SK-N-SH (cell line): ENCODE results near the gene KCNC3. TPM values are rescaled to one million over a fixed set of nuclear protein-coding genes. Genes with fewer than 3 reads are reported as not detected.
"Not testable (repeated sequence)": the region's sequence is repeated elsewhere in the genome, so short reads cannot be mapped to it uniquely, and the experiment has no call there.

ENCODE experiments used
- CTCF ChIA-PET: fragments of 300-600, 350-600 bp; formaldehyde crosslinking; extraction: SDS; loops from one replicate; lab custom pipeline; 2021; lab: Yijun Ruan, JAX
- POLR2A ChIA-PET: fragments of 350-600 bp; sonication (Branson Sonifier 250); formaldehyde crosslinking; extraction: SDS; loops from one replicate; lab custom pipeline; 2020; ENCODE audit warnings: antibody characterized with exemption, inconsistent platforms; lab: Yijun Ruan, JAX
- DNase-seq: peaks from one replicate; pipeline ENCODE4 v3.0.0; 2012
- H2AFZ ChIP-seq: fragments of 200-600 bp; sonication (generic); 2 replicates; pipeline ENCODE4 v1.8.1; 2016; ENCODE audit warnings: antibody characterized with exemption, mild to moderate bottlenecking, low read depth
- H3F3A ChIP-seq: fragments of 200-600 bp; sonication (generic); replicated peaks from 2 replicates; pipeline ENCODE3; 2016; ENCODE audit warnings: antibody characterized with exemption, mild to moderate bottlenecking; ENCODE audit not compliant: insufficient read depth
- H3K27ac ChIP-seq, 2 experiments: fragments of 200-500 bp in 1 of 2; fragments of 200-600 bp in 1 of 2; sonication (Bioruptor generic) in 1 of 2; sonication (generic), shearing (Covaris generic) in 1 of 2; 2 replicates each; pipeline versions ENCODE4 v1.5.1 to v1.6.1; 2014 to 2016; ENCODE audit warnings: low read depth in 2 of 2, inconsistent platforms in 1 of 2, low read length in 1 of 2, mild to moderate bottlenecking in 1 of 2, mixed read lengths in 1 of 2
- H3K27me3 ChIP-seq: fragments of 200-600 bp; sonication (generic), shearing (Covaris generic); 2 replicates; pipeline ENCODE4 v1.6.1; 2016; ENCODE audit warnings: mixed run types; ENCODE audit not compliant: insufficient read depth
- H3K36me3 ChIP-seq, 2 experiments: fragments of 200-500 bp in 1 of 2; fragments of 200-600 bp in 1 of 2; sonication (Bioruptor generic) in 1 of 2; sonication (generic) in 1 of 2; replicated peaks in 1 of 2; 2 replicates each; pipeline versions ENCODE3 to v1.5.1; 2014 to 2016; ENCODE audit warnings: low read length in 1 of 2, mild to moderate bottlenecking in 1 of 2; ENCODE audit not compliant: insufficient read depth in 2 of 2, control insufficient read depth in 1 of 2
- H3K4me1 ChIP-seq, 2 experiments: fragments of 200-500 bp in 1 of 2; fragments of 200-600 bp in 1 of 2; sonication (Bioruptor generic) in 1 of 2; sonication (generic), shearing (Covaris generic) in 1 of 2; 2 replicates each; pipeline versions ENCODE4 v1.5.1 to v1.6.1; 2014 to 2016; ENCODE audit warnings: low read depth in 1 of 2, low read length in 1 of 2, mixed run types in 1 of 2; ENCODE audit not compliant: insufficient read depth in 2 of 2, control insufficient read depth in 1 of 2
- H3K4me2 ChIP-seq: fragments of 200-600 bp; sonication (generic), shearing (Covaris generic); 2 replicates; pipeline ENCODE4 v1.6.1; 2017; ENCODE audit warnings: mixed run types
- H3K4me3 ChIP-seq, 2 experiments: fragments of 200-500 bp in 1 of 2; fragments of 200-600 bp in 1 of 2; sonication (Bioruptor generic) in 1 of 2; sonication (generic), shearing (Covaris generic) in 1 of 2; 2 replicates each; pipeline versions ENCODE4 v1.5.1 to v1.8.1; 2014 to 2016; ENCODE audit warnings: low read depth in 2 of 2, inconsistent platforms in 1 of 2, low read length in 1 of 2, mild to moderate bottlenecking in 1 of 2, mixed read lengths in 1 of 2, moderate library complexity in 1 of 2
- H3K79me2 ChIP-seq: fragments of 200-600 bp; sonication (generic); 2 replicates; pipeline ENCODE4 v1.8.1; 2017; ENCODE audit warnings: mild to moderate bottlenecking; ENCODE audit not compliant: insufficient read depth
- H3K9ac ChIP-seq: fragments of 200-600 bp; sonication (generic); 2 replicates; pipeline ENCODE4 v1.6.1; 2017; ENCODE audit warnings: mixed run types
- H3K9me2 ChIP-seq: fragments of 200-600 bp; sonication (generic); 2 replicates; pipeline ENCODE4 v1.6.1; 2017; ENCODE audit warnings: mixed run types
- H3K9me3 ChIP-seq: fragments of 200-600 bp; sonication (generic); 2 replicates; pipeline ENCODE4 v1.6.1; 2017; ENCODE audit warnings: mixed run types, mild to moderate bottlenecking, moderate library complexity
- H4K20me1 ChIP-seq: fragments of 200-600 bp; sonication (generic); 2 replicates; pipeline ENCODE4 v1.6.1; 2017; ENCODE audit warnings: mild to moderate bottlenecking, mixed run types; ENCODE audit not compliant: insufficient read depth
- ELF1 ChIP-seq: IDR thresholded peaks from 2 replicates; pipeline ENCODE4 v1.4.0; 2012
- FOSL2 ChIP-seq: IDR thresholded peaks from 2 replicates; pipeline ENCODE4 v1.4.0; 2012; ENCODE audit warnings: low read depth, mild to moderate bottlenecking, moderate library complexity, borderline replicate concordance
- FOXM1 ChIP-seq: IDR thresholded peaks from 2 replicates; pipeline ENCODE4 v1.4.0; 2012; ENCODE audit warnings: low read depth, mild to moderate bottlenecking
- GABPA ChIP-seq: IDR thresholded peaks from 2 replicates; pipeline ENCODE4 v1.4.0; 2012; ENCODE audit warnings: low read depth, mild to moderate bottlenecking
- GATA2 ChIP-seq: sonication (generic); formaldehyde crosslinking; IDR thresholded peaks from 2 replicates; pipeline ENCODE4 v1.5.0; 2020; ENCODE audit warnings: mild to moderate bottlenecking, missing genetic modification reagents
- JUND ChIP-seq: IDR thresholded peaks from 2 replicates; pipeline ENCODE4 v1.4.0; 2012
- NRF1 ChIP-seq: IDR thresholded peaks from 2 replicates; pipeline ENCODE4 v1.6.1; 2012; ENCODE audit warnings: low read depth, mild to moderate bottlenecking, low read length
- POLR2AphosphoS5 ChIP-seq: IDR thresholded peaks from 2 replicates; pipeline ENCODE4 v1.6.1; 2012; ENCODE audit warnings: low read depth, low read length
- RAD21 ChIP-seq: IDR thresholded peaks from 2 replicates; pipeline ENCODE4 v1.6.1; 2012; ENCODE audit warnings: mild to moderate bottlenecking, low read length
- RFX5 ChIP-seq: IDR thresholded peaks from 2 replicates; pipeline ENCODE4 v1.6.1; 2012; ENCODE audit warnings: mild to moderate bottlenecking, improper control_type of control experiment, low read length
- TEAD4 ChIP-seq: IDR thresholded peaks from 2 replicates; pipeline ENCODE4 v1.4.0; 2012; ENCODE audit warnings: mild to moderate bottlenecking, borderline replicate concordance; ENCODE audit not compliant: insufficient read depth
- YY1 ChIP-seq: IDR thresholded peaks from 2 replicates; pipeline ENCODE4 v1.4.0; 2012; ENCODE audit warnings: low read depth, mild to moderate bottlenecking
- WGBS: methylation state at CpG from one replicate; pipeline ENCODE4 v1.1.6; 2017; ENCODE audit warnings: low lambda C conversion rate; 5-methylcytosine and 5-hydroxymethylcytosine counted together
- polyA plus RNA-seq, 3 experiments: library from polyadenylated mRNA; depleted of rRNA; stranded (reverse); fragments of >200 nt; gene quantifications; 2 replicates each; pipeline ENCODE4 v1.2.3, GENCODE V29; 2012
- TF ChIP-seq, protein P1 (sequence below): IDR thresholded peaks from 2 replicates; pipeline ENCODE4 v1.4.0; 2012; ENCODE audit warnings: low read depth, borderline replicate concordance
- TF ChIP-seq, protein P2 (sequence below): fragments of 150-350 bp; IDR thresholded peaks from 2 replicates; pipeline ENCODE4 v1.6.1; 2016; ENCODE audit warnings: mild to moderate bottlenecking, low read depth, low read length

The KCNC3 gene
- polyA plus RNA-seq, 1 of the 3 experiments (the other 2 are of a cell fraction), result 0.30 TPM

DNA sequence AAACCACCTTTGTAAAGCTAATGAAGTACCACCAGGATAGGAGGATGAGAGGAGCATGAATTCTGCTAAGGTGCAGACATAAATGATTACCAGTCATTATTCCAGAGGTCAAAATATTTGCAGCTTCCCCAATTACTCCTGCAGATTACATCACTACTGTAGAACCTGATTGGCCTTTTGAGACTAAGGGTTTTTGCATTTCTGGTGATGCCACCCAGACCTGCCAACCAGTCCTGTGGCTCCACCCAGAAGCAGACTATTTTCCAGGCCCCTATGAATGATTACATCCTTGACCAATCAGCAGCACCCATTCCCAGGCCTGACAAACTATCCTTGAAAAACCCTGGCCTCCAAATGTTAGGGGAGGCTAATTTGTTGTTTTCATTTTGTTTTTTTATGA is 11.2 kb upstream of the KCNC3 start:
- H2AFZ ChIP-seq, result no peak overlapping the region
- no peaks in the 10 kb centered on the region for H3K36me3 ChIP-seq
- no peak for TF ChIP-seq GATA2 (CRISPR knock-in tag)
- TF ChIP-seq, protein P1, sequence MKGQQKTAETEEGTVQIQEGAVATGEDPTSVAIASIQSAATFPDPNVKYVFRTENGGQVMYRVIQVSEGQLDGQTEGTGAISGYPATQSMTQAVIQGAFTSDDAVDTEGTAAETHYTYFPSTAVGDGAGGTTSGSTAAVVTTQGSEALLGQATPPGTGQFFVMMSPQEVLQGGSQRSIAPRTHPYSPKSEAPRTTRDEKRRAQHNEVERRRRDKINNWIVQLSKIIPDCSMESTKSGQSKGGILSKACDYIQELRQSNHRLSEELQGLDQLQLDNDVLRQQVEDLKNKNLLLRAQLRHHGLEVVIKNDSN, result no peak
- TF ChIP-seq YY1, result no peak
- TF ChIP-seq NRF1, result no peak
- no peak for TF ChIP-seq POLR2AphosphoS5
- TF ChIP-seq TEAD4, result no peak
- no peak for TF ChIP-seq ELF1
- TF ChIP-seq GABPA, result no peak
- TF ChIP-seq JUND, result no peak
- no peak for TF ChIP-seq RAD21
- TF ChIP-seq FOXM1, result no peak
- TF ChIP-seq RFX5, result no peak
- TF ChIP-seq, protein P2, sequence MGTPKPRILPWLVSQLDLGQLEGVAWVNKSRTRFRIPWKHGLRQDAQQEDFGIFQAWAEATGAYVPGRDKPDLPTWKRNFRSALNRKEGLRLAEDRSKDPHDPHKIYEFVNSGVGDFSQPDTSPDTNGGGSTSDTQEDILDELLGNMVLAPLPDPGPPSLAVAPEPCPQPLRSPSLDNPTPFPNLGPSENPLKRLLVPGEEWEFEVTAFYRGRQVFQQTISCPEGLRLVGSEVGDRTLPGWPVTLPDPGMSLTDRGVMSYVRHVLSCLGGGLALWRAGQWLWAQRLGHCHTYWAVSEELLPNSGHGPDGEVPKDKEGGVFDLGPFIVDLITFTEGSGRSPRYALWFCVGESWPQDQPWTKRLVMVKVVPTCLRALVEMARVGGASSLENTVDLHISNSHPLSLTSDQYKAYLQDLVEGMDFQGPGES, result no peak
- no peak for TF ChIP-seq FOSL2
- no peaks in the 10 kb centered on the region for H3F3A ChIP-seq
- ChIA-PET POLR2A (interaction anchor here (1.4 kb wide), 1 partner anchor 36 kb away, joined by 4 read pairs; the partner anchor contains the start of gene NR1H2), CTCF (interaction anchor here (0.6 to 1.5 kb wide), 2 partner anchors 17 to 581 kb away, joined by 4 to 7 read pairs; no protein-coding TSS in a partner anchor)
- no peak overlapping the region for H3K4me3 ChIP-seq
- H3K4me1 ChIP-seq, result no peaks in the 10 kb centered on the region
- H3K9me2 ChIP-seq, result no peaks in the 10 kb centered on the region
- H3K4me2 ChIP-seq, result no peak overlapping the region
- no peaks in the 10 kb centered on the region for H3K27me3 ChIP-seq
- H3K27ac ChIP-seq, result no peak overlapping the region
- H3K9me3 ChIP-seq, result 0 out of 2 replicates have a peak, but pooled peaks cover 11% of the 10 kb centered on the region
- H3K79me2 ChIP-seq, result no peaks in the 10 kb centered on the region
- DNase-seq, result no peak
- H3K9ac ChIP-seq, result no peak overlapping the region
- H4K20me1 ChIP-seq, result no peaks in the 10 kb centered on the region

GRCh38 chr19:50337031-50337430 is 7.9 kb upstream of the KCNC3 start:
- H3K4me2 ChIP-seq, H4K20me1 ChIP-seq, POLR2A ChIA-PET, H3K4me3 ChIP-seq, H3K27me3 ChIP-seq, H3K9me2 ChIP-seq, H3K9ac ChIP-seq, H3K27ac ChIP-seq, H3K79me2 ChIP-seq, H3K36me3 ChIP-seq, H3F3A ChIP-seq, DNase-seq, H3K9me3 ChIP-seq, H2AFZ ChIP-seq: not testable (repeated sequence)
- CTCF ChIA-PET, result interaction anchor here (1.8 to 5.2 kb wide), 2 partner anchors 20 to 78 kb away, joined by 3 to 33 read pairs; no protein-coding TSS in a partner anchor
- H3K4me1 ChIP-seq, result peaks cover 7 to 19% of the 10 kb centered on the region in 2 experiments; a peak in 2 of 4 replicates
- WGBS, result 70% methylated on average over 6 of the region's 6 CpGs
